Putamen (tissue), 1 donor: ENCODE measurements around the gene CBLB.

Source experiments
- DNase-seq: peaks from one replicate; pipeline ENCODE4 v3.0.0-alpha.2; 2016; ENCODE audit warnings: low spot score

The CBLB gene

GRCh38 chr3:105869861-105870755 lies 1.3 kb upstream of the CBLB start:
- no peak for DNase-seq

GRCh38 chr3:105869531-105869833 lies 670 bp upstream of the CBLB start:
- DNase-seq: no peak

DNA sequence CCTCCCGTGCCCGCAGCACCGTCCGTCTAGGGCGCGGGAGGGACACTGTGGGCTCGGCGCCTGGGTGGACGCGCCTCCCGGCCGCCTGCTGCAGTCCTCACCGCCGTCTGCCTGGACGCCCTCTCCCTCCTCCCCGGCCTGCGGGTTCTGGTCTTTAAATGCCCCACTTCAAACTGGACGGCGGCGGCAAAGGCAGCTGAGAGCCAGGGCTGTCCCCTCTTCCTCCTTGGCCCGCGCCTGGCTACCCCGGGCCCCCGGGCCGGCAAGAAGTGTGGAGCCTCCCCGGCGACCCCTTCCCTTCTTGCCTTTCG lies 426 bp downstream of the CBLB start:
- DNase-seq: no peak

GRCh38 chr3:105867712-105868430 lies 941 bp downstream of the CBLB start:
- no peak for DNase-seq

DNA sequence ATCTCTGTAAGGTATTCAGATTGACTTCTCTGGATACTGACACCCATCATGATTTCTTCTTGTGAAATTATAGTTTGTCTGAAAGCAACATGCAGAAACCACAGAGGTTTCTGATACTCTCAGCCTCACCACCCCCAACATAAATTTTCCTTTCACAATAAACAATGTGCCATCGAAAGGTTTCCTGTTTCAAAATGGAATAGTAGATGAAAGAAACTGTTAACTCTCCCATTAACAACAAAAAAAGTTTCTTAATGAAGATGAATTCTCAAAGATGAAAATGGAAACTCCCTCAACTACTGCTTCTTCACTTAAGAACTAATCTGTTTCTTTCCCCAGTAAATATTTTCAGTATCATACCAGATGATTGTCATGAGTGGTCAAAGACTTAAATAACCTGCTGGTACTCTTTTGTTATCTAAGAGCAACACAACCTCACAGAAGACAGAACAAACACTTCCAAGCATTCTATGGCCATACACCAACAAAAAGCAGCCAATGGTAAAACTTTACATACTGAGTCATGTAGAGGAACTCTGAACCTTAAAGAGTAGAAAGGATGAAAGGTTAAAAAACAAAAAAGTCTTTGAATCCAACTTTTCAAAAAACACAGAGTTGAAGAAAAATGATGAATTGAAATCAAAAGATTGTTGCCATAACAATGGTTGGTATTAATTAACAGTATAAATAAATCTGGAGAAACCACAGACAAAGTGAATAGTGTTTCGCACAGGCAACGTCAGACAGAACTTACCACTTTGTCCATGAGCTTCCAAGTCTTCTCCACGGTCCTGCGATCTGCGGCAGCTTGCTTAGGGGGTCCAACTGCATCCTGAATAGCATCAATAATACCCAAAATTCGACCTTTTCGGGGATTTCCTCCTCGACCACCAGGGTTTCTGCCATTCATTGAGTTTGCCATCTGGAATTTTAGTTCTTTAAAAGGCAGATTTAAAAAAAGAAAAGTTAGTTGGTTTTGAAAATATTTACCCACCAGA lies 1.9 kb downstream of the CBLB start:
- no peak for DNase-seq

DNA sequence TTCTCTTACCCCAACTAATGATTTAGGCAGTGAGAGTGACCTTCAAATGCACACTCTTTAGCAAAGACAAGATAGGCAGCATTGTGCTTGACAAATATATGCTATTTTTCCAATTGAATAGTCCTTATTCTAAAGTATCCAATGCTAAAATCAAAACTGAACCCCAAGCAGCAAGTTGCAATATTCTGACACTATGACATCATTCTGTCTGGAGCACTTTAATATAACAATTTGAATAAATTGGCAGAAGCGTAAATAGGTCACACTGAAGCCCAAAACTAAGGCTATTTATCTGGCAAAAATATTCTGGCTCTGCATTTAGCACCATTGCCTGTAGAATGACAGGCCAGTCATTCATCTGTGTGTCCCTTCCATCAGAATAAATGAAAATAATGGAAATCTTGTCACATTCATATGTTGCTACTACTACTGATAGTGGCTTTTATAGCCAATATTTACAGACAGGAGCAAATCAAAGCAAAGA lies 2.9 kb downstream of the CBLB start:
- no peak for DNase-seq

DNA sequence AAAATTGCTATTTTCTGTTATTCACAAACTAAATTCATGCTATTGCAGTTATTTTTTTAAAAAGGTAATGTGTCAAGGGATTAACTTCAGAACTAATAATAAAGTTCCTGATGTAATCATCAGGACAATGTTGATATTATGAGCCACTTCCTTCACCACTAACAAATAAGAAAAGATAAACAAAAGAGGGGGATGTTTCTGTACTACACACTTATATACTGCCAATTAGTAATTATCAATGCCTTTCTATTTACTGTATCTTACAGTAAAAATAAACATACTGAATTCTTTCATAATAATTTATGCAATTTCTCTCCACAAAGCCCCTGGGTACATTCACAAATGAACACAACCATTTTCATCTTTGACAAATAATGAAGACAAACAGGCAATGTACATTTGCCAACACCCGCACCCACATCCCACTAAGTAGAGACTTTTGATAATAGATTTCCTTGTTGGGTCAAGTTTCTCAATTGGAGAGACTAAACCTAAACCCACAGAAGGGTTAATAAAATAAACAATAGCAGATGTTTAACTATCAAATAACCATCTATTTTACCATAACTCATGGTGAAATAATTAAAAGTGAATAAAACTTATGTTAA lies 3.7 kb downstream of the CBLB start:
- no peak for DNase-seq

DNA sequence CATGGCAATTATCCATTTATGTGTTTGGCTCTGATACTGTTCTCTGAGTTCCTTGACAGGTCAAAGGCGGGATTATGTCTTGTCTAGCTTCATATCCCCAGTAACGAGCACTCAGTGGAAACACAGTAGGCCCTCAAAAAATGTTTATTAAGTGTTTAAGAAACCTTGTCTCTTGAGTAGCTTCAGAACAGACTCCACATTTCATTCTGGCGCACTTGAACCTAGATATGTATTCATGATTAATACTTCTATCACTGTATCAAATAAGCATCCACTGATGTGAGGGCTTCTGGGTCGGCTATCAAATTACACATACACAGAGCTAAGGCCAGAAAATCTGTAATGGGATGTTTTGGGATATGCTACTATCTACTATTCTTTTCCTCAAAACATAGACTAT lies 4.6 kb downstream of the CBLB start:
- DNase-seq: no peak

GRCh38 chr3:105863608-105864007 lies 5.2 kb downstream of the CBLB start:
- no peak for DNase-seq

- no peak for DNase-seq
Measured at GRCh38 chr3:105862217-105862616, 6.6 kb downstream of the CBLB start.

DNA sequence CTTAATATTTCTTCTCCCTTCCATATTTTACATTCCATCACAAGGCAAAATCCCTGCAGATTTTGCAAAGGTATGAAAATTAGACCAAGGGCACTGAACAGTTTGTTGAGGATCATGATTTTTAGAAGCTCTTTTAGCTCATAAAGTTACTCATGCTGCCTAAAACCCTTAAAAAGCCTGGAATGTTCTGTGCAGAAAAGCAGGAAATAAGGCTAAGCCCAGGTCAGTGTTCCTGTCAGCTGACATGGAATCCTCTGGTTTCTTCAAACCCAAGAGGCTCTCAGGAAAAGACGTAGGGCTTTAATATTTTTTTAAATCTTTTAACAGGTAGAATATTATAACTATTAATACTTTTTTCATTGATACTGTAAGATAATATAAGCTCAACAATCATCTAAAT lies 8.2 kb downstream of the CBLB start:
- DNase-seq: no peak

DNA sequence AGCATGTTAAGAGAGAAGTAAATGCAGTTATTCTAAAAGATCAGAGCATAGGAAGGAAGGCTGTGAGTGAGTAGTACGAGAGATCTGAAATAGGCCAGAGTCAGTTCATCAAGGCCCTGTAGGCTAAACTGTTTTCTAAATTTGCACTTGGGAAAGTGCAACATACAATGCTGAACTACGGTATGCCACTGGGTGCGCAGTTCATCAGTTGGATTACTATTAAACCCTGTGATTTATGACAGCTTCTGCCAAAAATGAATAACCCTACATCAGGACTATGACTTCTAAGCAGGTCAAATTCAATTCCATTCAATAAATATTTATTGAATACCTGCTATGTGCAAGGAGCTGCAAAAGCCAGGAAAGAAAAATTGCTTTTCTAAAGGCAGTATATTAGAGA lies 10.8 kb downstream of the CBLB start:
- no peak for DNase-seq

DNA sequence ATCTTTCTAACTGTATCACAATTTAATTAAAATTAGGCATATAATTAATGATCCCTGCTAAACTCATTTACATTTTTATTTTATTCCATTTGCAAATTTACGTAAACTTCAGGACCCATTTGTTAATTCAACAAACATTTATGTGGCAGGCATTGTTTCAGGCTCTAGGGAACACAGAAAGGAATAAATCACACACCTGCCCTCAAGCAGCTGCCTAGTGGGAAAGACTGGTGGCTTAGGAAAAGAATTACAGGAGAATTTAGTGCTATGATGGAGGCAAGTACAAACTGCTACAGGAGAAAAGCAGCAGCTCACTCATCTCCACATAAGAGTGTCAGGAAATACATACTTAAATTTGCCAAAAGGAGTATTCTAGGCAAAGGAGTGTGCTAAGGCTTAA lies 11.2 kb downstream of the CBLB start:
- no peak for DNase-seq

DNA sequence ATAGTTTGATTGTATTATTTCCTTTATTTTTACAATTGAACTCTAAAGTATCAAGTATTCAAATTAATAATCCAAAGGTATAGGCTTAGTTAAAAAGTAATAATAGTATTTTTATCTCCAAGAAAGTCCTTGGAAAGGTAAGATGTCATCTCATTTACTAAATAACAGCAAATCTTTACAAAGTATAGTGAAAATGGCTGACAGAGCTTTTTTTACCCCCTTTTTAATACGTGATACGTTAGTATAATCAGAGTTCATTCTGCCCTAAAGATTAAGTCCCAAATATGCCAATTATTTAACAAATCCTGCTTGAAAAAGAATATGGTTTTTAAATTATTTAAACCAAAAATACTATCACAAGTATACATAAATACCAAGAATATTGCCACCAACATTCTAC lies 12.2 kb downstream of the CBLB start:
- DNase-seq: no peak

- DNase-seq: no peak
Measured at GRCh38 chr3:105853801-105854432, 14.9 kb downstream of the CBLB start.

GRCh38 chr3:105851582-105851981 lies 17.2 kb downstream of the CBLB start:
- DNase-seq: no peak

- no peak for DNase-seq
Measured at GRCh38 chr3:105851176-105851575, 17.6 kb downstream of the CBLB start.

DNA sequence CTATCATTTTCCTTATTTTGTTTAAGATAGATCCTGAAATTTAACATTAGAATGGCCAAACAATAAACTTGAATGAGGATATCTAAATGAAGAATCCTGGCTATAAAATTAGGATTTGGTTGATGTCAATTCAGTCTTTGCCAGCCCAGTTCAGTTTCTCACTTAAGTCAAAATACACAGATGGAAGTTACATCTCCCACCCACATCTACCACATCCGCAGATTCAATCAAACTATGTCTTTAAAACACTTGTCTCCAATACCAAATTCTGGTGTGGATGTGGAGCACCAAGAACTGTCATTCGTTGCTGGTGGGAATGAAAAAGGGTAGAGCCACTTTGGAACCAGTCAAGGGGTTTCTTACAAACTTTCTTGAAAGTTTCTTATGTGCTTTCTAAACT lies 18.2 kb downstream of the CBLB start:
- no peak for DNase-seq

GRCh38 chr3:105848821-105849220 lies 20.0 kb downstream of the CBLB start:
- no peak for DNase-seq

DNA sequence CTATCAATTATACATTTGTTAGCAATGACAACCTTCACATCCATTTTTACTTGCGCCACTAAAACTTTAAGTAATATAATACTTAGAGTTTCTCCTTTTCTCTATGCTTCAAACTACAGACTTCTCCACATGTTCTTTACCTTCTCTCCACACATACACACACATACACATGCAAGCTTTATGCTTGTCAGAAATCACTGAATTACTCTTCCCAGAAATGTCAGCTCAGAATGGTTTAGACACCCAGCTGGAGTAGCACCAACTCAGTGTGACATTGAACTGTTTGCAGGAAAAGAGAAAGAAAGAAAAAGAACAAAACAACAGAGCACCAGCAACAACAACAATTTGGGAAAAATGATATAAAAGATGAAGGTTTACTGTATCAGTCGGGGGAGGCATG lies 20.9 kb downstream of the CBLB start:
- DNase-seq: no peak

DNA sequence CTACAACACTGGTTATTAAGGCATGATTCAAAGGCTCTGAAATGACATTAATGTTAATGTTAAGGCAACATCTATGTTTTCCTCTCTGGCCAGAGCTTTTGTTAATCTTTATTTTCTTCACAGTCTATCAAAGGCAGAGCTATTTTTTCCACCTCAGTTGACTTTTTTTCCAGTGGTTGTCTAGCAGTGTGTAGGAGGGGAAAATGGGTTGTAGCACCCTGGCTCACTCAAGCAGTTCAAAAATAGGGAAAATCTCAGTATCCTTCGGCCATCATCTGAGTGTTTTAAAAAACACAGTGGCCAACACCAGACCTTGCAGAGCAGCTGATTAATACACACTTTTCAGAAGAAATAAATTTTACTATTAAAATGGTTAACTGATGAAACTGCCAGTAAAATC lies 21.4 kb downstream of the CBLB start:
- no peak for DNase-seq

- DNase-seq: no peak
Measured at GRCh38 chr3:105846809-105847208, 22.0 kb downstream of the CBLB start.
